Measurements from ENCODE around the gene OSBPL10. TPM values are rescaled to one million over a fixed set of nuclear protein-coding genes. Genes with fewer than 3 reads are reported as not detected.

The OSBPL10 gene
- total RNA-seq, 1 donor from 2014 or later: 52.7 TPM

- Histone ChIP-seq H2AFZ (ENCODE audit: low read depth, low read length) (no peak overlapping the region), H3K27ac (ENCODE audit: low read depth, low read length) (no peak overlapping the region), H3K27me3 (ENCODE audit: insufficient read depth, low read length) (no peaks in the 10 kb centered on the region), H3K4me3 (ENCODE audit: insufficient read depth, low read depth, low read length) (no peak overlapping the region), H3K36me3 (ENCODE audit: insufficient read depth, low read length) (no peaks in the 10 kb centered on the region), H3K79me2 (ENCODE audit: insufficient read depth, low read length) (no peaks in the 10 kb centered on the region), H3K9me3 (ENCODE audit: insufficient read depth, low read depth, low read length) (no peaks in the 10 kb centered on the region), H3K4me2 (ENCODE audit: low read length) (no peak overlapping the region), H4K20me1 (ENCODE audit: insufficient read depth, low read length) (no peaks in the 10 kb centered on the region), H3K9ac (ENCODE audit: low read length) (no peak overlapping the region), H3K4me1 (ENCODE audit: insufficient read depth, low read length) (peaks cover 3% of the 10 kb centered on the region)
- peaks cover 8% of the 10 kb centered on the region for H3K4me1 Mint-ChIP-seq (ENCODE audit: low read depth, unreplicated experiment)
- no peaks in the 10 kb centered on the region for H3K27me3 Mint-ChIP-seq (ENCODE audit: low read depth, unreplicated experiment)
- H3K27ac Mint-ChIP-seq (ENCODE audit: unreplicated experiment): no peak overlapping the region
- FAIRE-seq (no peak), DNase-seq (ENCODE audit: low read depth) (no peak)
- H3K36me3 Mint-ChIP-seq (ENCODE audit: low read depth, unreplicated experiment): peaks cover 6% of the 10 kb centered on the region
- H3K4me3 Mint-ChIP-seq (ENCODE audit: unreplicated experiment): no peak overlapping the region
- TF ChIP-seq CTCF (IDR thresholded peaks at IDR 0.05; ENCODE audit: insufficient read depth, low read depth, low read length): no peak
- no peak for TF ChIP-seq EZH2 (IDR thresholded peaks at IDR 0.05; ENCODE audit: insufficient read depth, low read length)
- H3K9me3 Mint-ChIP-seq (ENCODE audit: unreplicated experiment): peaks cover 4% of the 10 kb centered on the region
Measured at GRCh38 chr3:31776016-31776415, 205.0 kb downstream of the OSBPL10 start.

GRCh38 chr3:31775383-31775782 lies 205.7 kb downstream of the OSBPL10 start:
- Mint-ChIP-seq H3K36me3 (ENCODE audit: low read depth, unreplicated experiment) (peaks cover 6% of the 10 kb centered on the region), H3K27ac (ENCODE audit: unreplicated experiment) (no peak overlapping the region), H3K4me1 (ENCODE audit: low read depth, unreplicated experiment) (peaks cover 9% of the 10 kb centered on the region), H3K27me3 (ENCODE audit: low read depth, unreplicated experiment) (no peaks in the 10 kb centered on the region), H3K9me3 (ENCODE audit: unreplicated experiment) (peaks cover 4% of the 10 kb centered on the region), H3K4me3 (ENCODE audit: unreplicated experiment) (no peak overlapping the region)
- no peak for TF ChIP-seq CTCF (IDR thresholded peaks at IDR 0.05; ENCODE audit: insufficient read depth, low read depth, low read length)
- TF ChIP-seq EZH2 (IDR thresholded peaks at IDR 0.05; ENCODE audit: insufficient read depth, low read length): no peak
- Histone ChIP-seq H3K4me3 (ENCODE audit: insufficient read depth, low read depth, low read length) (no peak overlapping the region), H4K20me1 (ENCODE audit: insufficient read depth, low read length) (no peaks in the 10 kb centered on the region), H2AFZ (ENCODE audit: low read depth, low read length) (no peak overlapping the region), H3K36me3 (ENCODE audit: insufficient read depth, low read length) (no peaks in the 10 kb centered on the region), H3K27me3 (ENCODE audit: insufficient read depth, low read length) (no peaks in the 10 kb centered on the region), H3K4me1 (ENCODE audit: insufficient read depth, low read length) (peaks cover 3% of the 10 kb centered on the region), H3K79me2 (ENCODE audit: insufficient read depth, low read length) (no peaks in the 10 kb centered on the region), H3K27ac (ENCODE audit: low read depth, low read length) (no peak overlapping the region), H3K9ac (ENCODE audit: low read length) (no peak overlapping the region), H3K9me3 (ENCODE audit: insufficient read depth, low read depth, low read length) (no peaks in the 10 kb centered on the region), H3K4me2 (ENCODE audit: low read length) (no peak overlapping the region)
- FAIRE-seq: no peak
- no peak for DNase-seq (ENCODE audit: low read depth)

GRCh38 chr3:31772758-31773473 lies 208.1 kb downstream of the OSBPL10 start:
- Histone ChIP-seq H3K27ac (ENCODE audit: low read depth, low read length) (no peak overlapping the region), H3K9me3 (ENCODE audit: insufficient read depth, low read depth, low read length) (no peaks in the 10 kb centered on the region), H3K27me3 (ENCODE audit: insufficient read depth, low read length) (no peaks in the 10 kb centered on the region), H3K9ac (ENCODE audit: low read length) (no peak overlapping the region), H3K4me1 (ENCODE audit: insufficient read depth, low read length) (peaks cover 3% of the 10 kb centered on the region), H3K4me2 (ENCODE audit: low read length) (no peak overlapping the region), H3K4me3 (ENCODE audit: insufficient read depth, low read depth, low read length) (no peak overlapping the region), H2AFZ (ENCODE audit: low read depth, low read length) (no peak overlapping the region), H3K79me2 (ENCODE audit: insufficient read depth, low read length) (no peaks in the 10 kb centered on the region), H4K20me1 (ENCODE audit: insufficient read depth, low read length) (peaks cover 7% of the 10 kb centered on the region), H3K36me3 (ENCODE audit: insufficient read depth, low read length) (no peaks in the 10 kb centered on the region)
- Mint-ChIP-seq H3K4me1 (ENCODE audit: low read depth, unreplicated experiment) (peaks cover 9% of the 10 kb centered on the region), H3K4me3 (ENCODE audit: unreplicated experiment) (no peak overlapping the region), H3K27me3 (ENCODE audit: low read depth, unreplicated experiment) (no peaks in the 10 kb centered on the region), H3K27ac (ENCODE audit: unreplicated experiment) (no peak overlapping the region), H3K9me3 (ENCODE audit: unreplicated experiment) (peaks cover 1% of the 10 kb centered on the region), H3K36me3 (ENCODE audit: low read depth, unreplicated experiment) (peaks cover 1% of the 10 kb centered on the region)
- no peak for FAIRE-seq
- DNase-seq (ENCODE audit: low read depth): no peak
- TF ChIP-seq EZH2 (IDR thresholded peaks at IDR 0.05; ENCODE audit: insufficient read depth, low read length) (no peak), CTCF (IDR thresholded peaks at IDR 0.05; ENCODE audit: insufficient read depth, low read depth, low read length) (no peak)

All from astrocyte (in vitro differentiated cells and primary cell).